Activated naive CD8-positive, alpha-beta T cell treated with anti-CD3 and anti-CD28 coated beads, Interleukin-2, amount 10 ng/mL, durations not matched to agents 7 days and 5 days (primary cell): Measurements from ENCODE around the gene PLXNB2. TPM values are rescaled to one million over a fixed set of nuclear protein-coding genes. Genes with fewer than 3 reads are reported as not detected.

Experiments used
- ATAC-seq: fragments of 150-1000 bp; cut with Tn5 transposase; one replicate; pipeline ENCODE4 v1.10.0; 2021; ENCODE audit warnings: low read depth, moderate library complexity
- POLR2A ChIA-PET: fragments of 350-600 bp; sonication (Branson Sonifier 250); formaldehyde crosslinking; loops from one replicate; lab custom pipeline; 2021; ENCODE audit warnings: antibody characterized with exemption; lab: Charles Lee
- DNase-seq: peaks from one replicate; pipeline ENCODE4 v3.0.0; 2021
- H3K27ac Mint-ChIP-seq: one replicate; pipeline ENCODE4 v1.8.0; 2022; ENCODE audit warnings: mild to moderate bottlenecking, mixed read lengths
- H3K27me3 Mint-ChIP-seq: one replicate; pipeline ENCODE4 v1.8.0; 2022; ENCODE audit warnings: mild to moderate bottlenecking, moderate library complexity, mixed read lengths
- H3K36me3 Mint-ChIP-seq: one replicate; pipeline ENCODE4 v1.8.0; 2021; ENCODE audit warnings: mild to moderate bottlenecking, mixed read lengths
- H3K4me1 Mint-ChIP-seq: one replicate; pipeline ENCODE4 v1.8.0; 2021; ENCODE audit warnings: mixed read lengths
- H3K4me3 Mint-ChIP-seq: one replicate; pipeline ENCODE4 v1.8.0; 2022; ENCODE audit warnings: mild to moderate bottlenecking, moderate library complexity, mixed read lengths
- H3K9me3 Mint-ChIP-seq: one replicate; pipeline ENCODE4 v1.8.0; 2021; ENCODE audit warnings: mixed read lengths
- total RNA-seq, 2 experiments: library from RNA; stranded (reverse); gene quantifications; one replicate each; pipeline ENCODE4 v1.2.3, GENCODE V29; 2021

The PLXNB2 gene
- total RNA-seq, 2 experiments from 2014 or later, result 43.0 to 45.8 TPM

GRCh38 chr22:50320116-50320515, 12.7 kb upstream of the PLXNB2 start:
- Mint-ChIP-seq H3K27me3 (no peaks in the 10 kb centered on the region), H3K27ac (no peak overlapping the region), H3K9me3 (no peaks in the 10 kb centered on the region), H3K4me1 (peaks cover 8% of the 10 kb centered on the region), H3K36me3 (no peaks in the 10 kb centered on the region), H3K4me3 (no peak overlapping the region)
- ATAC-seq, result no peak
- POLR2A ChIA-PET, result interaction anchor here (0.8 kb wide), 1 partner anchor 122 kb away, joined by 3 read pairs; no protein-coding TSS in a partner anchor
- DNase-seq, result no peak

- no peak for DNase-seq
- no peaks in the 10 kb centered on the region for H3K27me3 Mint-ChIP-seq
- H3K27ac Mint-ChIP-seq, result no peak overlapping the region
- H3K4me1 Mint-ChIP-seq, result peaks cover 7% of the 10 kb centered on the region
- no peaks in the 10 kb centered on the region for H3K36me3 Mint-ChIP-seq
- no peaks in the 10 kb centered on the region for H3K9me3 Mint-ChIP-seq
- no peak overlapping the region for H3K4me3 Mint-ChIP-seq
- ATAC-seq, result no peak
- POLR2A ChIA-PET, result interaction anchor here (0.8 kb wide), 1 partner anchor 123 kb away, joined by 3 read pairs; no protein-coding TSS in a partner anchor
Observed at GRCh38 chr22:50319503-50319951, 12.1 kb upstream of the PLXNB2 start.

GRCh38 chr22:50318698-50319411, 11.4 kb upstream of the PLXNB2 start:
- peak; percentile 26 for DNase-seq
- H3K27ac Mint-ChIP-seq, result no peak overlapping the region
- ATAC-seq, result no peak
- no peaks in the 10 kb centered on the region for H3K9me3 Mint-ChIP-seq
- H3K4me3 Mint-ChIP-seq, result no peak overlapping the region
- H3K36me3 Mint-ChIP-seq, result no peaks in the 10 kb centered on the region
- H3K4me1 Mint-ChIP-seq, result peaks cover 11% of the 10 kb centered on the region
- H3K27me3 Mint-ChIP-seq, result no peaks in the 10 kb centered on the region
- POLR2A ChIA-PET, result no interaction called here

- POLR2A ChIA-PET, result no interaction called here
- Mint-ChIP-seq H3K36me3 (no peaks in the 10 kb centered on the region), H3K27me3 (no peaks in the 10 kb centered on the region), H3K4me1 (peaks cover 11% of the 10 kb centered on the region), H3K27ac (no peak overlapping the region), H3K4me3 (no peak overlapping the region), H3K9me3 (no peaks in the 10 kb centered on the region)
- peak; percentile 28 for DNase-seq
- ATAC-seq, result no peak
Observed at GRCh38 chr22:50318356-50318697, 10.9 kb upstream of the PLXNB2 start.

- ATAC-seq (no peak), DNase-seq (no peak)
- no peaks in the 10 kb centered on the region for H3K36me3 Mint-ChIP-seq
- POLR2A ChIA-PET, result no interaction called here
- H3K4me1 Mint-ChIP-seq, result peaks cover 11% of the 10 kb centered on the region
- no peak overlapping the region for H3K4me3 Mint-ChIP-seq
- H3K27ac Mint-ChIP-seq, result no peak overlapping the region
- H3K9me3 Mint-ChIP-seq, result no peaks in the 10 kb centered on the region
- no peaks in the 10 kb centered on the region for H3K27me3 Mint-ChIP-seq
Observed at GRCh38 chr22:50317674-50318073, 10.2 kb upstream of the PLXNB2 start.

GRCh38 chr22:50317178-50317577, 9.7 kb upstream of the PLXNB2 start:
- Mint-ChIP-seq H3K9me3 (no peaks in the 10 kb centered on the region), H3K4me3 (no peak overlapping the region), H3K36me3 (no peaks in the 10 kb centered on the region), H3K27me3 (no peaks in the 10 kb centered on the region), H3K27ac (no peak overlapping the region), H3K4me1 (peaks cover 11% of the 10 kb centered on the region)
- DNase-seq (no peak), ATAC-seq (no peak)
- POLR2A ChIA-PET, result no interaction called here

GRCh38 chr22:50316114-50317065, 8.9 kb upstream of the PLXNB2 start:
- no peaks in the 10 kb centered on the region for H3K9me3 Mint-ChIP-seq
- DNase-seq, result peak; percentile 30
- ATAC-seq, result no peak
- no peak overlapping the region for H3K4me3 Mint-ChIP-seq
- peaks cover 11% of the 10 kb centered on the region for H3K4me1 Mint-ChIP-seq
- POLR2A ChIA-PET, result interaction anchor here (0.6 to 2.6 kb wide), 2 partner anchors 23 to 40 kb away, joined by 3 to 21 read pairs; no protein-coding TSS in a partner anchor
- H3K36me3 Mint-ChIP-seq, result no peaks in the 10 kb centered on the region
- no peaks in the 10 kb centered on the region for H3K27me3 Mint-ChIP-seq
- no peak overlapping the region for H3K27ac Mint-ChIP-seq

- no peaks in the 10 kb centered on the region for H3K36me3 Mint-ChIP-seq
- no peak for ATAC-seq
- DNase-seq, result peak; percentile 33
- H3K27me3 Mint-ChIP-seq, result no peaks in the 10 kb centered on the region
- POLR2A ChIA-PET, result interaction anchor here (0.8 to 2.6 kb wide), 13 partner anchors 8 to 229 kb away, joined by 3 to 21 read pairs (median 3); partner anchors contain the start of genes DENND6B, LMF2, NCAPH2 and SCO2
- no peaks in the 10 kb centered on the region for H3K9me3 Mint-ChIP-seq
- H3K4me1 Mint-ChIP-seq, result peaks cover 11% of the 10 kb centered on the region
- peak overlapping the region; percentile 92 for H3K27ac Mint-ChIP-seq
- peak overlapping the region; percentile 88 for H3K4me3 Mint-ChIP-seq
Observed at GRCh38 chr22:50315289-50316113, 8.1 kb upstream of the PLXNB2 start.

- H3K4me1 Mint-ChIP-seq, result peaks cover 11% of the 10 kb centered on the region
- peak; percentile 83 for DNase-seq
- POLR2A ChIA-PET, result interaction anchor here (0.6 to 2.6 kb wide), 17 partner anchors 8 to 230 kb away, joined by 3 to 21 read pairs (median 3); partner anchors contain the start of genes ADM2, DENND6B, LMF2 and NCAPH2
- H3K4me3 Mint-ChIP-seq, result peak overlapping the region; percentile 88
- H3K9me3 Mint-ChIP-seq, result no peaks in the 10 kb centered on the region
- H3K27ac Mint-ChIP-seq, result peak overlapping the region; percentile 92
- no peaks in the 10 kb centered on the region for H3K36me3 Mint-ChIP-seq
- H3K27me3 Mint-ChIP-seq, result no peaks in the 10 kb centered on the region
- peak; percentile 94 for ATAC-seq
Observed at GRCh38 chr22:50314455-50315288, 7.2 kb upstream of the PLXNB2 start.

- DNase-seq (no peak), ATAC-seq (no peak)
- Mint-ChIP-seq H3K27ac (peak overlapping the region; percentile 92), H3K27me3 (no peaks in the 10 kb centered on the region), H3K4me3 (peak overlapping the region; percentile 88), H3K36me3 (no peaks in the 10 kb centered on the region), H3K4me1 (peaks cover 11% of the 10 kb centered on the region), H3K9me3 (no peaks in the 10 kb centered on the region)
- POLR2A ChIA-PET, result interaction anchor here (0.6 to 2.6 kb wide), 15 partner anchors 8 to 211 kb away, joined by 3 to 21 read pairs (median 4); partner anchors contain the start of genes ADM2, DENND6B, LMF2 and NCAPH2
Observed at GRCh38 chr22:50314081-50314454, 6.6 kb upstream of the PLXNB2 start.

- Mint-ChIP-seq H3K4me1 (peaks cover 13% of the 10 kb centered on the region), H3K36me3 (no peaks in the 10 kb centered on the region), H3K27ac (peak overlapping the region; percentile 92), H3K4me3 (peak overlapping the region; percentile 88), H3K9me3 (no peaks in the 10 kb centered on the region), H3K27me3 (peaks cover 2% of the 10 kb centered on the region)
- DNase-seq (peak; percentile 33), ATAC-seq (no peak)
- POLR2A ChIA-PET, result interaction anchor here (0.6 to 2.6 kb wide), 4 partner anchors 13 to 212 kb away, joined by 3 to 21 read pairs (median 6); partner anchors contain the start of genes ADM2 and SCO2
Observed at GRCh38 chr22:50313600-50313999, 6.2 kb upstream of the PLXNB2 start.

GRCh38 chr22:50313021-50313420, 5.6 kb upstream of the PLXNB2 start:
- no peaks in the 10 kb centered on the region for H3K9me3 Mint-ChIP-seq
- DNase-seq (peak; percentile 34), ATAC-seq (no peak)
- POLR2A ChIA-PET, result no interaction called here
- peaks cover 2% of the 10 kb centered on the region for H3K27me3 Mint-ChIP-seq
- no peak overlapping the region for H3K27ac Mint-ChIP-seq
- H3K4me1 Mint-ChIP-seq, result peaks cover 16% of the 10 kb centered on the region
- no peaks in the 10 kb centered on the region for H3K36me3 Mint-ChIP-seq
- no peak overlapping the region for H3K4me3 Mint-ChIP-seq
